ENCODE results near the gene CACNA1C. TPM values are rescaled to one million over a fixed set of nuclear protein-coding genes. Genes with fewer than 3 reads are reported as not detected.

The CACNA1C gene
- polyA plus RNA-seq, 2 donors, result 2.1 to 2.5 TPM

DNA sequence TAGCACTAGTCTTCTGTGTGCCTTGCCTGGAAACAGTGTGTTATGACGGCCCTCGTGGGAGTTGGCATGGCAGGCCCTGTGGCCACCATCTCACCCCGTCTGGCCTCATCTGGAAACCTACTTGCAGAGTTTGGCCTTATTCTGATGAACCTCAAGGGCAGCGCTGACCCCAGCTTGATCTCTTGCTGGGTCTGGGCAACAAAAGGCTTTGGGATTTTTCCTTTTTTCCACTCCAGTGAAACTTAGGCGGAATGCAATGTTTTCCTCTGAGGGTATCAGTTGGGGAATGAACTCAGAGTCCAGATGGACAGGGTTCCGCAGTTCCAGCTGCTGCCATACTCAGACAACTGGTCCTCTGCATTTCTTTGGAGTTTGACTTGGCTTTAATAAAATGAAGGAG lies 15.9 kb downstream of the CACNA1C start:
- H3K9me3 ChIP-seq (ENCODE audit: control insufficient read depth in 2 of 2, insufficient read depth in 1 of 2, low read depth in 1 of 2, low read length in 1 of 2), result no peaks in the 10 kb centered on the region
- WGBS, 2 donors, result 86 to 88% methylated on average over 6 of the region's 6 CpGs
- H3K4me1 ChIP-seq (ENCODE audit: control insufficient read depth in 2 of 2, insufficient read depth in 2 of 2, low read length in 1 of 2), result peaks cover 0 to 2% of the 10 kb centered on the region in 2 donors

DNA sequence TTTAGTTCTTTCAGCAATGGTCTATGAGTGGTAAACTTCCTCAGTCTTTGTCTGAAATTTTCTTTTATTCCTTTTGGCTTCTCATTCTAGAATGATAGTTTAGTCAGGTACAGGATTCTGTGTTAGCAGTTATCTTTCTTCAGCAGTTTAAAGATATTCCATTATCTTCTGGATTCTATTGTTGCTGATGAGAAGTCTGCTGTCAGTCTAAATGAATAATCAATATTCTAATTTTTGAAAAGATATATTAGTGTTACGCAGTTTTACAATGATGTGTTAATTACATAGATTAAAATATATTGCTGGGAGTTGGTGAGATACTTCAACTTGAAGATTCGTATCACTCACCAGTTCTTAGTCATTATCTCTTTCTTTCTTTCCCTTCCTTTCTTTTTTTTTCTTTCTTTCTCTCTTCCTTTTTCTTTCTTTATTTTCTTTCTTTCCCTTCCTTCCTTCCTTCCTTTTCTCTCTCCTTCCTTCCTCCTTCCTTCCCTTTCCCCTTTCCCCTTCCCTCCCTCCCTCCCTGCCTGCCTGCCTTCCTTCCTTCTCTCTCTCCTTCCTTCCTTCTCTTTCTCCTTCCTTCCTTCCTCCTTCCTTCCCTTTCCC lies 17.8 kb downstream of the CACNA1C start:
- H3K27me3 ChIP-seq (ENCODE audit: control insufficient read depth in 1 of 2, insufficient read depth in 2 of 2, low read length in 2 of 2), result no peaks in the 10 kb centered on the region
- H3K4me1 ChIP-seq (ENCODE audit: control insufficient read depth in 2 of 2, insufficient read depth in 2 of 2, low read length in 1 of 2), result peaks cover 0 to 2% of the 10 kb centered on the region in 2 donors
- H3K36me3 ChIP-seq (ENCODE audit: control insufficient read depth in 2 of 2, insufficient read depth in 2 of 2, low read length in 1 of 2), result no peaks in the 10 kb centered on the region
- no peak overlapping the region for H3K27ac ChIP-seq (ENCODE audit: low read depth in 2 of 2, low read length in 1 of 2)
- H3K4me3 ChIP-seq (ENCODE audit: low read depth in 1 of 2, low read length in 2 of 2), result no peak overlapping the region
- 93 to 94% methylated on average over 2 of the region's 2 CpGs for WGBS, 2 donors
- no peaks in the 10 kb centered on the region for H3K9me3 ChIP-seq (ENCODE audit: control insufficient read depth in 2 of 2, insufficient read depth in 1 of 2, low read depth in 1 of 2, low read length in 1 of 2)

More for the DNA sequence above, 15.9 kb downstream of the CACNA1C start:
- Histone ChIP-seq H3K36me3 (ENCODE audit: control insufficient read depth in 2 of 2, insufficient read depth in 2 of 2, low read length in 1 of 2) (no peaks in the 10 kb centered on the region), H3K27me3 (ENCODE audit: control insufficient read depth in 1 of 2, insufficient read depth in 2 of 2, low read length in 2 of 2) (no peaks in the 10 kb centered on the region), H3K4me3 (ENCODE audit: low read depth in 1 of 2, low read length in 2 of 2) (no peak overlapping the region), H3K27ac (ENCODE audit: low read depth in 2 of 2, low read length in 1 of 2) (no peak overlapping the region)

DNA sequence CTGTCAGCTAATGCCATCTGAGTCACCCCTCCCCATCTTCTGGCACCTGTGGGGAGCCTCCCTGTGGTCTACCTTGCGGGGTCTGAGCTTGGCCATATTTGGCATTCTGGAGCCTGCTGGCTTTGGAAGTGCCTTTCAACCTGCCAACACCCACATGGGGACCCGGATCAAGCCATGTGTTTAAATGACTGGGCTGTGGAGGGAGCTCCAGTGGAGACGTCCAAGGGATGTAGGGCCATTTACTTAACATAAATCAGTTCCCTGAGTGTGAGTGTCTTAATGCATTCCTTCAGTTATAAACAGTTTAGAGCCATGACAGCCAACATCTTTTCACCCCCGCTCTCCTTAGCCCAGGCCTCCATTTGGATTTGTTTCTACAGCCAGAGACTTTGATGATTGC lies 22.0 kb downstream of the CACNA1C start:
- 61 to 76% methylated on average over 4 of the region's 4 CpGs for WGBS, 2 donors
- H3K4me3 ChIP-seq (ENCODE audit: low read depth in 1 of 2, low read length in 2 of 2), result no peak overlapping the region
- H3K36me3 ChIP-seq (ENCODE audit: control insufficient read depth in 2 of 2, insufficient read depth in 2 of 2, low read length in 1 of 2), result no peaks in the 10 kb centered on the region
- H3K4me1 ChIP-seq (ENCODE audit: control insufficient read depth in 2 of 2, insufficient read depth in 2 of 2, low read length in 1 of 2), result no peaks in the 10 kb centered on the region
- peak overlapping the region; percentile 56 to 76 for H3K27ac ChIP-seq (ENCODE audit: low read depth in 2 of 2, low read length in 1 of 2)
- no peaks in the 10 kb centered on the region for H3K27me3 ChIP-seq (ENCODE audit: control insufficient read depth in 1 of 2, insufficient read depth in 2 of 2, low read length in 2 of 2)
- H3K9me3 ChIP-seq (ENCODE audit: control insufficient read depth in 2 of 2, insufficient read depth in 1 of 2, low read depth in 1 of 2, low read length in 1 of 2), result no peaks in the 10 kb centered on the region

DNA sequence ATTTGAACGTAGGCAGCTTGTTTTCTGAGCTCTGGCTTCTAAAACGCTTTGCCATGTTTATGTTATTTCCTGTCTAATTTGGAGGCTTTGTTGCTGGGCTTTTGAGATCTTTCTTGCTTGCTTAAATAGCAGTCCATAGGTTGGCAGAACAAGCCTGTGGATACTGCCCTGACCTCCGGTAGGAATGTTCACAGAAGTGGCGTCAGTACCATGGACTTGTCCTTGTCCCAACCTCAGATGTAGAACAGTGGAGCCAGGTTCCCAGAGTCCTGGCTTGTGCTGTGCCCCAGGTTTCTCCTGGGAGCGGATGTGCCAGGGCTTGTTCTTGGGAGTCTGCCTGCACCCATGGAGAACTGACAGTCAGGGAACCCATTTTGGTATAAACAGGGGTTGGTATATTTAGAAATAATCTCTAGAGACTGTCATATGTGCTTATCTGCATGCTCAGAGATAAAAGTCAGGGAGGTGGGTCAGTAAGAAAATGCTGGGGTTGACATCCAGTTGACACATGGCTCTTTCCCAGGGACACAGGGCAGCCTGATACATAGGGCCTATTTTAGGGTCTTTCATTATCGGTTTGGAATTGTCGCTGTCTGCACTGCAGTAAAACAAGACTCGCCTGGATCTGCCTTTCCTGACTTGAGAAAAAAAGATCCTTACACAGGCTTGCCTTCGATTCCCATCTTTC lies 22.9 kb downstream of the CACNA1C start:
- H3K9me3 ChIP-seq (ENCODE audit: control insufficient read depth in 2 of 2, insufficient read depth in 1 of 2, low read depth in 1 of 2, low read length in 1 of 2), result no peaks in the 10 kb centered on the region
- WGBS, 2 donors, result 54 to 60% methylated on average over 9 of the region's 9 CpGs
- H3K4me3 ChIP-seq (ENCODE audit: low read depth in 1 of 2, low read length in 2 of 2), result no peak overlapping the region
- no peaks in the 10 kb centered on the region for H3K36me3 ChIP-seq (ENCODE audit: control insufficient read depth in 2 of 2, insufficient read depth in 2 of 2, low read length in 1 of 2)
- H3K27ac ChIP-seq (ENCODE audit: low read depth in 2 of 2, low read length in 1 of 2), result peak overlapping the region; percentile 56 to 60
- no peaks in the 10 kb centered on the region for H3K4me1 ChIP-seq (ENCODE audit: control insufficient read depth in 2 of 2, insufficient read depth in 2 of 2, low read length in 1 of 2)
- no peaks in the 10 kb centered on the region for H3K27me3 ChIP-seq (ENCODE audit: control insufficient read depth in 1 of 2, insufficient read depth in 2 of 2, low read length in 2 of 2)

DNA sequence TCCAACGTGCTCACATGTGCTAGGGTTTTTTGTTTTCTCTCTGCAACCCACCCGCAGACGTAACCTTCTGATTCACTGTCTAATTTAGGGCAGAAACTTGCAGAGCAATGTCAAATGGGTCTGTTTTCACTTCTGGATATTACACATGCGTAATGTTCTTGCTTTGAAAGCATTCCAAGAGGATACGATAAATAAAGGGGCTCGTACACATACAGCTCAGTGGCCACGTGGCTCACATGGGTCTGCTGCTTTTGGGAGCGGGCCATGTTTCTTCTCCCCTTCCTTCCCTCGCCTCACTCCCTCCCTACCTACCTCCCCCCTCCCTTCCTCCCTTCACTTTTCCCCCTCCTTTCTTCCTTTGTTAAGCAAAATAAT lies 23.4 kb downstream of the CACNA1C start:
- Histone ChIP-seq H3K27ac (ENCODE audit: low read depth in 2 of 2, low read length in 1 of 2) (peak overlapping the region; percentile 51 to 60), H3K4me1 (ENCODE audit: control insufficient read depth in 2 of 2, insufficient read depth in 2 of 2, low read length in 1 of 2) (no peaks in the 10 kb centered on the region), H3K9me3 (ENCODE audit: control insufficient read depth in 2 of 2, insufficient read depth in 1 of 2, low read depth in 1 of 2, low read length in 1 of 2) (no peaks in the 10 kb centered on the region), H3K36me3 (ENCODE audit: control insufficient read depth in 2 of 2, insufficient read depth in 2 of 2, low read length in 1 of 2) (no peaks in the 10 kb centered on the region), H3K27me3 (ENCODE audit: control insufficient read depth in 1 of 2, insufficient read depth in 2 of 2, low read length in 2 of 2) (no peaks in the 10 kb centered on the region), H3K4me3 (ENCODE audit: low read depth in 1 of 2, low read length in 2 of 2) (no peak overlapping the region)
- 60 to 70% methylated on average over 9 of the region's 9 CpGs for WGBS, 2 donors

DNA sequence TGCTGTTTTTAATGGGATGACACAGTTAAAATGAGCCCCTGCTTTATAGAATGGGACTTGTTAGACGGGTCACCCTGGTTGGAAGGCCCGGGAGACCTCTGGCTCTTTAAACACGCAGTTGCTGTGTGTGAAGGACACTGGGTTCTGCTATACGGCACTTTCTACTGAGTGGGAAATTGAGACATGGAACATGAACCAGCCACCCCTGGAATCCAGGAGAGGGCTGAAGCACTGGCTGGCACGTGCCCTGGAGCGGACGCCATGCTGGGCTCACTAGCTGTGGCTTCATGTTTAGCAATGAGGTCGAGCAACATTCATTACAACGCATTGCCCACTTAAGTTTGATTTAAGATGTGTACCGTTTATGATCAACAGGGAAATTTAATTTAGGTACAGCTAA lies 23.9 kb downstream of the CACNA1C start:
- no peaks in the 10 kb centered on the region for H3K4me1 ChIP-seq (ENCODE audit: control insufficient read depth in 2 of 2, insufficient read depth in 2 of 2, low read length in 1 of 2)
- H3K36me3 ChIP-seq (ENCODE audit: control insufficient read depth in 2 of 2, insufficient read depth in 2 of 2, low read length in 1 of 2), result no peaks in the 10 kb centered on the region
- 83 to 85% methylated on average over 10 of the region's 10 CpGs for WGBS, 2 donors
- H3K4me3 ChIP-seq (ENCODE audit: low read depth in 1 of 2, low read length in 2 of 2), result no peak overlapping the region
- H3K27me3 ChIP-seq (ENCODE audit: control insufficient read depth in 1 of 2, insufficient read depth in 2 of 2, low read length in 2 of 2), result no peaks in the 10 kb centered on the region
- H3K27ac ChIP-seq (ENCODE audit: low read depth in 2 of 2, low read length in 1 of 2), result peak overlapping the region; percentile 15 to 78
- no peaks in the 10 kb centered on the region for H3K9me3 ChIP-seq (ENCODE audit: control insufficient read depth in 2 of 2, insufficient read depth in 1 of 2, low read depth in 1 of 2, low read length in 1 of 2)

DNA sequence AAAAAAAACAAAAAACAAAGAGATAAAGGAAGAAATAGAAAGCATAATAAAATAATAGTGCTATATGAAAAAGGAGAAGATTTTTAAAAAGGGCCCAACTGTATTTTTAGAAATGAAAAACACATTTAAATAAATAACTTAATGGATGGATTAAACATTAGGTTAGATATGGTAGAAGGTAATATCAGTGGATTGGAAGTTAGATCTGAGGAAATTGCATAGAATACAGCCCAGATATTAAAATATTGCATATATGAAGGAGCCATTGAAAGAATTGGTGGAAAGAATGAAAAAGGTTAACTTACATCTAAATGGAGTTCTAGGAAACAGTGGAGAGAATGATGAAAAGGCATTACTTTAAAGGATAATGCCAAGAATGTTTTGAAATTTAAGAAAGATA lies 27.8 kb downstream of the CACNA1C start:
- Histone ChIP-seq H3K27ac (ENCODE audit: low read depth in 2 of 2, low read length in 1 of 2) (no peak overlapping the region), H3K9me3 (ENCODE audit: control insufficient read depth in 2 of 2, insufficient read depth in 1 of 2, low read depth in 1 of 2, low read length in 1 of 2) (no peaks in the 10 kb centered on the region), H3K27me3 (ENCODE audit: control insufficient read depth in 1 of 2, insufficient read depth in 2 of 2, low read length in 2 of 2) (no peaks in the 10 kb centered on the region)

DNA sequence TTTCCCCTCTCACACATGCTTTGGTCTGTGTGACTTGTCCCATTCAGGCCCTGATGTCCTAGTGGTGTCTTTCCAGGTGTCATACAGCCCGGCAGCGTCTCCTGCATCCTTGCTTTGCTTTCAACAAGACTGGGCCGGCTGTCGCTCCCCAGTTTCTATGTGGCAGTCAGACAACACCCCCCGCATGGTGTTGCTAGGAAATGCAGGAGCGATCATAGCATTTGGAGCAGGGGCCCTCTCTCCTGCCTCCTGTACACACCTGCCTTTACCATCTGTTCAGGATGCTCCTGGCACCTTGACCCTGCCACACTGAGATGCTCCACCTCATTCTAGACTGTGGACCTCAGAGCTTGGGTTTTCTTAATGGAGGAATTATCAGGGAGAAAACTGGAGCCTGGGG lies 29.5 kb downstream of the CACNA1C start:
- H3K9me3 ChIP-seq (ENCODE audit: control insufficient read depth in 2 of 2, insufficient read depth in 1 of 2, low read depth in 1 of 2, low read length in 1 of 2), result no peaks in the 10 kb centered on the region
- H3K27ac ChIP-seq (ENCODE audit: low read depth in 2 of 2, low read length in 1 of 2), result no peak overlapping the region
- H3K4me1 ChIP-seq (ENCODE audit: control insufficient read depth in 2 of 2, insufficient read depth in 2 of 2, low read length in 1 of 2), result no peaks in the 10 kb centered on the region
- 90 to 91% methylated on average over 6 of the region's 6 CpGs for WGBS, 2 donors
- H3K27me3 ChIP-seq (ENCODE audit: control insufficient read depth in 1 of 2, insufficient read depth in 2 of 2, low read length in 2 of 2), result no peaks in the 10 kb centered on the region
- H3K36me3 ChIP-seq (ENCODE audit: control insufficient read depth in 2 of 2, insufficient read depth in 2 of 2, low read length in 1 of 2), result no peaks in the 10 kb centered on the region
- no peak overlapping the region for H3K4me3 ChIP-seq (ENCODE audit: low read depth in 1 of 2, low read length in 2 of 2)

More for the DNA sequence above, 27.8 kb downstream of the CACNA1C start:
- no peaks in the 10 kb centered on the region for H3K36me3 ChIP-seq (ENCODE audit: control insufficient read depth in 2 of 2, insufficient read depth in 2 of 2, low read length in 1 of 2)
- no peak overlapping the region for H3K4me3 ChIP-seq (ENCODE audit: low read depth in 1 of 2, low read length in 2 of 2)
- no peaks in the 10 kb centered on the region for H3K4me1 ChIP-seq (ENCODE audit: control insufficient read depth in 2 of 2, insufficient read depth in 2 of 2, low read length in 1 of 2)

DNA sequence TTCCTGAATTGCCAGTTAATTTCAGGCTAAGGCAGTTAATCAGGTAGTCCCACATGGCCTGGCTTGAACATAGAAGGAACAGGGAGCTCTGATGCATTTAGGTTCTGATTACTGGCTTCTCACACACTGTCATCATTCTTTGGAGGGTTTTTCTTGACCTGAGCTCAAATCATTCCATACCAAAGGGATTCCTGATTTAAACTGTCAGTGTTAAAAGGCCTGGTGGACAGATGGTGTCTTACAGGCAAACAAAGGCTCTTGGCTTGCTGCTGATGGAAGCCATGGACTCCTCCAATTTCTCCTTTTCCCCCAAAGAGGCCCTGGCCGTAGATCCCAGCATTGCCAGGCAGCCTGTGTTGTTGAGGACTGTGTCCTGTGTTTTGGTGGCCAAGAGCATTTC lies 30.2 kb downstream of the CACNA1C start:
- no peaks in the 10 kb centered on the region for H3K27me3 ChIP-seq (ENCODE audit: control insufficient read depth in 1 of 2, insufficient read depth in 2 of 2, low read length in 2 of 2)
- H3K4me3 ChIP-seq (ENCODE audit: low read depth in 1 of 2, low read length in 2 of 2), result no peak overlapping the region
- WGBS, 2 donors, result 33 to 82% methylated on average over 1 of the region's 1 CpG
- H3K36me3 ChIP-seq (ENCODE audit: control insufficient read depth in 2 of 2, insufficient read depth in 2 of 2, low read length in 1 of 2), result no peaks in the 10 kb centered on the region
- H3K9me3 ChIP-seq (ENCODE audit: control insufficient read depth in 2 of 2, insufficient read depth in 1 of 2, low read depth in 1 of 2, low read length in 1 of 2), result no peaks in the 10 kb centered on the region
- no peaks in the 10 kb centered on the region for H3K4me1 ChIP-seq (ENCODE audit: control insufficient read depth in 2 of 2, insufficient read depth in 2 of 2, low read length in 1 of 2)
- H3K27ac ChIP-seq (ENCODE audit: low read depth in 2 of 2, low read length in 1 of 2), result no peak overlapping the region

DNA sequence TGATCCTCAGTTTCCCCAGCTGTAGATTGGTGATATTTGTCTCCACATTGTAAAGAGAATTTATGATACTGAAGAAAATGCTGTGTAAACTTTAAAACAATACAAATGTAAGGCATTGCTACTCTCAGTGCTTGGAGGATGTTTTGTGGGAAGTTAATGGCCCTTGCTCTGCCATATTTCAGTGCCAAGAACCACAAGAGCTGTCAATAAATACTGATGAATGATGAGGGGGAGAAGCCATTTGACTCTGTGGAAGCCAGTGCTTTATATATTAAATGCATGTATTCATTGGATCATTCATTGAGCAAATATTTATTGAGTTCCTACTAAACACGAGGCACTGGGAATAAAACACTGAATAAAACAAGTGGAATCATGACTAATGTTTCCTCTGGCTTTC lies 30.8 kb downstream of the CACNA1C start:
- Histone ChIP-seq H3K27me3 (ENCODE audit: control insufficient read depth in 1 of 2, insufficient read depth in 2 of 2, low read length in 2 of 2) (no peaks in the 10 kb centered on the region), H3K36me3 (ENCODE audit: control insufficient read depth in 2 of 2, insufficient read depth in 2 of 2, low read length in 1 of 2) (no peaks in the 10 kb centered on the region), H3K4me3 (ENCODE audit: low read depth in 1 of 2, low read length in 2 of 2) (no peak overlapping the region), H3K9me3 (ENCODE audit: control insufficient read depth in 2 of 2, insufficient read depth in 1 of 2, low read depth in 1 of 2, low read length in 1 of 2) (no peaks in the 10 kb centered on the region), H3K4me1 (ENCODE audit: control insufficient read depth in 2 of 2, insufficient read depth in 2 of 2, low read length in 1 of 2) (no peaks in the 10 kb centered on the region), H3K27ac (ENCODE audit: low read depth in 2 of 2, low read length in 1 of 2) (no peak overlapping the region)
- 21 to 29% methylated on average over 1 of the region's 1 CpG for WGBS, 2 donors

Data from esophagus (tissue), 2 donors.